Thoracic aorta (tissue), 2 donors: ENCODE measurements around the gene TCF3. TPM values are rescaled to one million over a fixed set of nuclear protein-coding genes. Genes with fewer than 3 reads are reported as not detected.

Experiments
- ATAC-seq: fragments of 150-250 bp; one replicate; pipeline ENCODE4 v1.8.0; 2017; ENCODE audit warnings: low read depth; ENCODE audit not compliant: insufficient number of reproducible peaks, low FRiP score
- DNase-seq: peaks from one replicate; pipeline ENCODE4 v3.0.0-alpha.2; 2020; ENCODE audit warnings: low spot score
- H3K27ac ChIP-seq, 2 donors: fragments of 200-600 bp; sonication (generic); 1 replicate in 1 of 2; 2 replicates in 1 of 2; pipeline ENCODE4 v1.5.1; 2016; ENCODE audit warnings: mild to moderate bottlenecking in 2 of 2, moderate library complexity in 2 of 2
- H3K27me3 ChIP-seq: fragments of 200-600 bp; sonication (generic); replicated peaks from 2 replicates; pipeline ENCODE4 v1.6.0; 2016; ENCODE audit warnings: mild to moderate bottlenecking; ENCODE audit not compliant: insufficient read depth
- H3K36me3 ChIP-seq: fragments of 200-600 bp; sonication (generic); one replicate; pipeline ENCODE4 v1.5.1; 2016
- H3K4me1 ChIP-seq, 2 donors: fragments of 200-600 bp; sonication (generic); 1 replicate in 1 of 2; 2 replicates in 1 of 2; pipeline versions ENCODE4 v1.5.1 to v1.6.0; 2016; ENCODE audit warnings: low read depth in 2 of 2, mild to moderate bottlenecking in 1 of 2; ENCODE audit not compliant: control insufficient read depth in 1 of 2
- H3K4me3 ChIP-seq: fragments of 200-600 bp; sonication (generic); 2 replicates; pipeline ENCODE4 v1.5.1; 2016; ENCODE audit warnings: mild to moderate bottlenecking
- H3K9me3 ChIP-seq: fragments of 200-600 bp; sonication (generic); 2 replicates; pipeline ENCODE4 v1.5.1; 2016
- CTCF ChIP-seq: fragments of 200-600 bp; sonication (generic); IDR thresholded peaks from one replicate; pipeline ENCODE4 v1.5.1; 2019; ENCODE audit warnings: antibody characterized with exemption
- total RNA-seq, 2 donors: library from RNA; depleted of rRNA; stranded (reverse); fragments of >200 nt; gene quantifications; one replicate each; pipeline versions ENCODE4 v1.1.0 to v1.2.3, GENCODE V29; 2016

The TCF3 gene
- total RNA-seq, 2 donors from 2014 or later = 46.0 to 52.5 TPM

DNA sequence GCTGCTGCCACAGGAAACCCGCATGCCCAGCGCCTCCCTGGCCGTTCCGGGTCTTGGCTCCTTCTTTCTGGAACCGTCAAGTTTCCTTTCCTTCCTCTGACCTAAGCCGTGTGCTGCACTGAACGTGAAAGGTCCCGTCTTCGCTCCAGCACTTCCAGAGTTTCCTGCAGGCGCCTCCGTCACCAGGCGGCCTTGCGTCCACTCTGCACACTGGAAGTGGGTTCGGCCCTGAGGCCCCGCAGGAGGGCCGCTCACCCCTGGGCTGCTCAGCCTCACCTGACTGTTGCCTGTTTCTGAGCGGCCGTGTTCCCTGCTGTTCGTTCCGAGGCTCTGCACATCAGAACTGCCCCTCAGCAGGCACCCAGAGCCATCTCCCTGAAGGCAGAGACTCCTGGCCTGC is 72.0 kb downstream of the TCF3 start:
- H3K4me1 ChIP-seq = no peaks in the 10 kb centered on the region
- DNase-seq (no peak), ATAC-seq (no peak)
- peaks cover 46% of the 10 kb centered on the region for H3K36me3 ChIP-seq
- H3K27ac ChIP-seq = no peak overlapping the region
- no peak for TF ChIP-seq CTCF
- H3K4me3 ChIP-seq = no peak overlapping the region
- no peaks in the 10 kb centered on the region for H3K9me3 ChIP-seq
- H3K27me3 ChIP-seq = no peaks in the 10 kb centered on the region

GRCh38 chr19:1579222-1579621 is 73.2 kb downstream of the TCF3 start:
- H3K27me3 ChIP-seq = no peaks in the 10 kb centered on the region

DNA sequence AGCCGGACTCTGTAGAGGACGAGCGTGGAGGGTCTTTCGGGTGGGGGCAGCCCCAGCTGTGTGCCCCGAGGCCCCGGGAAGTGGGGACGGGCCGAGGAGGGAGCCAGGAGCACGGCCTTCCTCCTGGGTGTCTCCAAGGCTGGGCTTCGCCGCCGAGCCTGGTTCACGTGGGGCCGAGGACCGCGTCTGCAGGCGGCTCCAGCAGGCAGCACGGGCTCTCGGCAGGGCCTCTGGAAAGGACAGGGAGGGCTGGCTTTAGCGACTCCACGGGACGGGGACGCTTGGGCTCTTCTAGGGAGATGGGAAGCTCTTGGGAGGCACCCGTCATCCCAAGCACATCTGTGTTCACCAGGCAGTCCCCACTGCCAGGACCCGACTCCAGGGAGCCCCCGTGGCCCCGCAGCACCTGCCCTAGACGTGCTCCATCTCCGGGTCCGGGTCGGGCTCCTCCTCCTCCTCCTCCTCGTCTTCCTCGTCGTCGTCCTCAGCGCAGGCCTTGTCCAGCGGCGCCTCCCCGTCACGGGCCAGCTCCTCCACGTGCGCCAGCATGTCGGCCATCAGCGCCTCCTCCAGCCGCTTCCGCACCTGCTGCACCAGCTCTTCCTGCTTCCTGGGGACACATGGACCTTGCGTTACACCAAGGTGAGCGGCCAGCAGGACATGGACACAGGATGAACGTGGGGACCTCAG is 74.3 kb downstream of the TCF3 start:
- Histone ChIP-seq H3K4me1 (no peaks in the 10 kb centered on the region), H3K27me3 (no peaks in the 10 kb centered on the region), H3K27ac (no peak overlapping the region), H3K36me3 (peaks cover 46% of the 10 kb centered on the region), H3K4me3 (no peak overlapping the region), H3K9me3 (no peaks in the 10 kb centered on the region)
- no peak for TF ChIP-seq CTCF
- ATAC-seq = no peak
- DNase-seq = no peak

More at GRCh38 chr19:1579222-1579621, 73.2 kb downstream of the TCF3 start:
- TF ChIP-seq CTCF = no peak
- ATAC-seq (no peak), DNase-seq (no peak)
- no peaks in the 10 kb centered on the region for H3K4me1 ChIP-seq
- no peak overlapping the region for H3K4me3 ChIP-seq
- peaks cover 46% of the 10 kb centered on the region for H3K36me3 ChIP-seq
- H3K27ac ChIP-seq = no peak overlapping the region
- H3K9me3 ChIP-seq = no peaks in the 10 kb centered on the region

DNA sequence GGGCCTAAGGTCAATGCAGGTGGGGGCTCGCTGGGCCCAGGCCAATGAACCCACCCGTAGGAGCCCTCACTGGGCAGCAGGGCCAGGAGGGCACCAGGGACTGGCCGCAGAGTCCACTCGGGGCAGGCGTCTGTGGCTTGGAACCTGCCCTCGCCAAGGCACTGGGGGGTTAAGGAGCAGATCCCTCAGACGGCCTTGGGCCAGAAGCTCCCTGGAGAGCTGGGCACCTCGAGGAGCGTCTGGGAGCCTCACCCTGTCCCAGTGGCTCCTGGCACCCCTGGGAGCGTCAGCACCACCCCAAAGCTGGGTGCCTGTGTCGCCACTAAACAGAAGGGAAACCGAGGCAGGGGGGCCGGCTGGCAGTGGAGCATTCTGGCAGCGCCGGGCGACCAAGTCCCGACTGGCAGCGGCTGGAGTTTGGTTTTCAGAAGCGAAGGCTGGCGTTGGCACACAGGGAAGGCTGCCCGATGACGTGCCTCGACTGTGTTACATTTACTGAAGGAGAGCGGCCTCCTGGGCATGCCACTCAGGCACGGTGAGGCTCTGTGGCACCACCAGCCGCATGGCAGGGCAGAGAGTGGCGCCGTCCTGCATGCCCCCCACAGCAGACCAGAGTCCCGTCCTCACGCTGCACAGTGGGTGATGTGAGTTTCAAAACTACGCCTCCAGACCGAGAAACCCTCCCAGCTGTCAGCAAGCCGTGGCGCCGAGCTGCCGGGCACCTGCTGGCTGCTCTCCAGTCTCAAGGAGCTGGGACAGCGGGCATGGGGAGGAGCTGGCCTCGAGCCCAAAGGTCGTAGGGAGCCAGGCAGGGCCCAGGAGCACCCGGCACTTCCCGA is 75.1 kb downstream of the TCF3 start:
- Histone ChIP-seq H3K27me3 (no peaks in the 10 kb centered on the region), H3K27ac (no peak overlapping the region), H3K4me3 (no peak overlapping the region), H3K36me3 (peaks cover 40% of the 10 kb centered on the region), H3K4me1 (no peaks in the 10 kb centered on the region), H3K9me3 (no peaks in the 10 kb centered on the region)
- DNase-seq = no peak
- ATAC-seq = no peak
- TF ChIP-seq CTCF = no peak

- no peak overlapping the region for H3K4me3 ChIP-seq
- peaks cover 34% of the 10 kb centered on the region for H3K36me3 ChIP-seq
- ATAC-seq (no peak), DNase-seq (no peak)
- no peaks in the 10 kb centered on the region for H3K4me1 ChIP-seq
- H3K27me3 ChIP-seq = no peaks in the 10 kb centered on the region
- TF ChIP-seq CTCF = no peak
- H3K9me3 ChIP-seq = no peaks in the 10 kb centered on the region
- H3K27ac ChIP-seq = no peak overlapping the region
These were observed 75.9 kb downstream of the TCF3 start for GRCh38 chr19:1576242-1577089.
